HG03442 (cell line): ENCODE data around the gene NAV3.
A peak's percentile ranks its signal among the peaks of the same experiment; 100 is the strongest.

Experiments
- ATAC-seq: cut with Tn5 transposase; IDR thresholded peaks from one replicate; pipeline ENCODE4 v1.9.1; 2021; ENCODE audit warnings: mild to moderate bottlenecking, moderate library complexity; ENCODE audit not compliant: unreplicated experiment

NAV3 gene

DNA sequence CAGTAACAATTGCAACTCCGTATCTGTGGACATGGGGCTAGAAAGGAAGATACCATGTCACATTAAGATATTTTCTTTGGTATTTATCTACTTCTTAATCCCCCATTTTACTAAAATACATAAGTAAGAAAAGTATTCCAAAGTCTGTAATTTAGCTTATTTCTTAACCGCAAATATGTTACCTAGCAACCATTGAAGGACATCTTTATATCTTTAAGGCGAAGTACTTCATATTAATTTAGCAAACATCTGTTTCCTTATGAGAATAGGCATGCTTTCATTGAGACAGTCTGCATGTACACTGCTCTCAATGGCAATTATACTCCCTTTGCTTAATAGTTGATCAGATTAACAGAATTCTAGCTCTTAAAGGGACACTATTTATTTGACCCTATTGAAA lies 88.8 kb downstream of the NAV3 start:
- no peak for ATAC-seq

DNA sequence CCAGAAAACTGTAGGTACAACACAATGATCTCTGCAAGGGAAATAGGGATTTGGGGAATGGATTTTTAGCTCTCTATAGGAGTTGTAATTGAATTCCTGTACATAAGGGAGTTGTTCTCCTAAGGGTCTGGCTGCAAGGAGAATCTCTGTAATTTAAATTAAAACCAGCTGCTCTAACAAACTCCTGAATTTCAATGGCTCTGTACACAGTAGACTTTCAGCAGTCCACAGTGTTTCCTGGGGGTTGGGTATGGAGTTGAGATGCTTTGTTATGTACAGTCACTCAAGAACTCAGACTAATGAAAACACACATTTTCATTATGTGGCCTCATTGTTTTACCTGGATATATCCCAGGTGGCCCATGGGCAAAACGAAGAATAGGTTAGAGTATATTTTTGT lies 93.2 kb downstream of the NAV3 start:
- ATAC-seq, result no peak

DNA sequence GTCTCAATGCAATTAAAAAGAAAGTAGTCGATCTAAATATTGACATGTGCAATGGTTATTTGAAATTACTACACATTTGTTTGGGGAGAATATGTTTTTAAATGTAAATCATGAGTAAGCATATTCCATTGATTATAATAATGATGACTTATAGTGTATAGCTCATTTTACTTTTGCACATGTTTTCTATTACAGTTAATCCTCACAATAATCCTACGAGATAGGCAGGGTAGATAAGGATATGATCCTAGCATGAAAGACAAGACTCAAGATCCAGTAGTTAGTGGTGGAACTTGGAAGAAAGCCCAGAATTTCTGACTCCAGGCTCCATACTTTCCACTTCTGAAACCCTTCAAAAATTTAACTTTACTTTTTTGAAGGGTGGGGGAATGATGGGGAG lies 94.0 kb downstream of the NAV3 start:
- no peak for ATAC-seq

DNA sequence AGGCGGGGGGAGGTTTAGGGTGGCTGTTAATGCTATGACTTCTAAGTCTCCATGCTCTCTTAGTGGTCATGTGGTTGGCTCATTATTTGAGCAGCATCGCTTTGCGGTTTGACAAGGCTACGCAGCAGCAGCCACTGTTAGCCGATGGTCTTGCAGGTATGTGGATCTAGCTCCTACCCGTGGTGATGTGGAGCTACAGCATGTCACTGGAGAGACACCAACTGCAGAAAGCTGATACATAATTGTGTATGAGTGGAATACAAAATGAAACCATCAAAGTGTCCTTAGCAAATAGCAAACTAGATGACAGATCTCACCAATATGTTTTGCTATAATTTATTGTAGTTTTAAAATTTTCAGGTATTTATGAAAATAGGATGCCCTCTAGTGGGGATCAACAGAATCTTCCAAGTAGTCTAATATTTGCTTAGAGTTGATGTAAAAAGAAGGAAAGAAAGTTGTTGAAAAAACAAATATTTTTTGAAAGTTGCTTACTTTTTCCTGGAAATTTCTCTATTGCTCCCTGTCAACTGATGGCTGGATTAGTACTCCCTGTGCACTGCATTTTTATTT lies 94.9 kb downstream of the NAV3 start:
- peak; percentile 100 for ATAC-seq

DNA sequence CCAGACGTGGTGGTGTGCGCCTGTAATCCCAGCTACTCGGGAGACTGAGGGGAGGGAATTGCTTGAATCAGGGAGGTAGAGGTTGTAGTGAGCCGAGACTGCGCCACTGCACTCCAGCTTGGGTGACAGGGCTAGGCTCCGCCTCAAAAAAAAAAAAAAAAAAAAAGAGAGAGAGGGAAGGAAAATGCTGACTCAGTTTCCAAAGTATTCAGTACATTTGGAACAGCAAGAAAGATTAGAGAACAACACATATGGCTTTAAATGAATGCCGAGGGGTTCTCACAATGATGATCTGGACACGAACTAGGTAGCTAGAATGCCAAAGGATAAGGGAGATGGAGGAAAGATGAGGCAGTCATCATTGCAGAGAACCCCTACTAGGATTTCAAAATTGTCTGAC lies 97.4 kb downstream of the NAV3 start:
- ATAC-seq, result no peak

DNA sequence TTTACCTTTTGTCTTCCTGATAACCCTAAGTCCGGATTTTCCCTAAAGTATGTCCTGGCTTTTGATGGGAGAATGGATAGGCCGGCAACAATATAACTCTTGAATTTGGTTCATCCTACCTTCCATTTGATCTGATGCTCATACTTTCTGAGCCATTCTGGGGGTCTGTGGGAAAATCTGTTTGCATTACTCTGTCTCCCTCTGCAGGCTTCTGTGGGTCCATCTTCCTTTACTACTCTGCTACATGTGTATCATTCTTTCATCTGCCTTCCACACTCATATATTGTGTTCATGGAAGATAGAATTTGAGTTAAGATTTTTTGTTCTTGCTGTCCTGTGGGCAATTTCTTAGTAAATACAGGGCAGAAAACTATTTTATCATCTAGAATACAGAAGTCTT lies 101.5 kb downstream of the NAV3 start:
- no peak for ATAC-seq

DNA sequence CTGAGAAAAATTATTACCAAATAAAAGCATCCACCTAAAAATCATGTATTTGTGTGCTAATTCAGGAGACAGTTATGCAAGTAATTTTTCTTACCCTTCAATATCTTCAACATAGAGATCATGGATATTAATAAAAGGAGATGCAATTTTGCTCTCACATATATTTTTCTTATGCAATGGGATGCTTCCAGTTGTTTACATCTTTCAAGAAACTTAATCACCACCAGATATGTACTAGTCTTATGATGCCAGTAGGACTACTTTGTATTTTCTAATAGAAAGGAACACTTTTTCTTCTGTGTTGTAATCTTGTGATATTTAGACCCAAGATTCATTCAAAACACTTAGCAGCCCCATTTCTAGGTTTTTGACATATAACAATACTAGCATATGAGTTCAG lies 107.6 kb downstream of the NAV3 start:
- ATAC-seq, result no peak

DNA sequence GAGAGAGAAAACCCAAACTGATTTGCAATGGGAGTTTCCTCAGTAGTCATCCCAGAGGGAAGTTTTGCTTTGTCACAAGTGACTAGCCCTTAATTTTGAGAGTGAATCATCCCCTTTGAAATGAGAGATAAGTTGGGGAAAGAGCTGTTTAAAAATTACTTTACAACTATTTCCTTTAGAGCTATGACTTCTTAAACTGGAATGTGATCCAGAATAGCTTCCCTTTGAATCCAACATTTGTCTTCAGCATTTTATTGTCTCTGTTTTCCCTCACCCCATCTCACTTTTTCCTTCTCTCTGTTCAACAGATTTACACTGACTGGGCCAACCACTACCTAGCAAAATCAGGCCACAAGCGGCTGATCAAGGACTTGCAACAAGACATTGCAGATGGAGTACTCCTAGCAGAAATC lies 109.3 kb downstream of the NAV3 start:
- ATAC-seq, result no peak

DNA sequence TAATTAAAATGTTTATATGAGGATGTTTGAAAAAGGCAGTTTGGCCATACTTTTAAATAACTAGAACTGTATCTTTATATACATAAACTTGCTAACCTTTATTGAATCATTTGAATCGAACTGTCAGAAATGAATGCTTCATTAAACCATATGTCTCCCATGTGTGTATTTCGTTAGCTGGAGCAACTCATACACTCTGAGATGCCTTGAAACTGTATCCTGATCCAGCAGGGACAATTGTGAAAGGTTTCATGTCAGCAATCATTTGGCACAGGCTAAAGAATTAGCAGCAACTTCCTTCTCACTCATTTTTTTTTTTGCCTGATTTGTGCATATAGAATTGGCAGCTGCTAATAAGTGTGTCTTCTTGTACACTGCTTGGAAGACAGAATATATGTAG lies 109.9 kb downstream of the NAV3 start:
- ATAC-seq, result no peak

DNA sequence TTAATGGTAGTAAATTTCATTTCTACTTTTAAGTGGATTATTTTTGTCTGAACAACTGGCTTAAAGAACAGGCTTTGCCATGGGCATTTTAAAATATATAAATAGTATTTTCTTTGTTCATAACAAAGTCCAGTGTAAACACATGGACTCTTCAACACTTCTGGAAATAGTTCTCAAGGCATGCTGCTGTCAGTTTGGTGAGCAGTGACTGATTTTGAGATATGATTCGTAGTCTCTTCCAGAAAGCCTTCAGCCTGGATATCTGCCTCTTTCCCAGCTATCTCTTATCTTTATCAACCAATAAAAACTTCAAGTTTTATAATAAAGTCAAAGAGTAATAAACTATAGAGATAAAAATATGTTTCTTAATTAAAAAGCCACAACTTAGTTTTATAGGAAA lies 110.7 kb downstream of the NAV3 start:
- no peak for ATAC-seq

DNA sequence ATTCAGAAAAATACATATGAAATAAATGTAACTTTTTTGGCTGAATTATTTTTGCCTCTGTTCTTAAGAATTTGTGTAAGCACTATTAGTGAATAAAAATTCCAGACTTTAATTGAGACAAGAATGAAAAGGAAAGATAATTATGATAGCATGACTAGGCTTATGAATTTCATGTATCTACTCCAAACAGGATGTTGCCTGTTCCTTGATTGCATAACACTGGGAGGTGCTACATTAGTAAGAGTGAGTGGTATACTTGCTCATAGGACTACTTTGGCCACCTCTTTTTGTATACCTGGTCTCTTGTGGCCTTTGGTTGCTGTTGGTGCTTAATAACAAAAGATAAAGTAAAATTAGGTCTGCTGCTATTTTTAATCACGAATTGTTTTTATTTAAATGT lies 112.8 kb downstream of the NAV3 start:
- ATAC-seq, result no peak

DNA sequence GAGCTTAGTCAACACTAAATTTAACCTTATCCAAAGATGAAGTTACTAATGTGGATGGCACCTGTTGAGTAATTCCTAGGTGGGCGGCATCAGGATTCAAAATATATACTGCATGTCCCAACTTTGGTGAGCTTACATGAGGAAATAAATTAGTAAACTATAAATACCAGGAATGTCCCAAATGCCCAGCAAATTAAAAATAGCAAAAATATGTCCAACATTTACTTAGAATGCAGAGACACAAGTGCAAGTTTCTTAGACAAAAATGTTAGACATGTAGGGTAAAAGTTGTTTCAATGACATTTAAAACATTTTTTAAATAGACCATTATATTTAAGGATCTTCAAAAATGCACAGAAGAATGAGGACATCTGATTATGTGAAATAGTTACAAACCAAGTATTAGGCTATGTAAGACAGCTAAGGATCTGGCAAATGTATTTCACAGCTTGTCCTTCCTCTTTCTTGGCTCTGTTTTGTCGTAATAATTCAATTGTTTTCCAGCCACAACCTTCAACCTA lies 115.9 kb downstream of the NAV3 start:
- no peak for ATAC-seq

DNA sequence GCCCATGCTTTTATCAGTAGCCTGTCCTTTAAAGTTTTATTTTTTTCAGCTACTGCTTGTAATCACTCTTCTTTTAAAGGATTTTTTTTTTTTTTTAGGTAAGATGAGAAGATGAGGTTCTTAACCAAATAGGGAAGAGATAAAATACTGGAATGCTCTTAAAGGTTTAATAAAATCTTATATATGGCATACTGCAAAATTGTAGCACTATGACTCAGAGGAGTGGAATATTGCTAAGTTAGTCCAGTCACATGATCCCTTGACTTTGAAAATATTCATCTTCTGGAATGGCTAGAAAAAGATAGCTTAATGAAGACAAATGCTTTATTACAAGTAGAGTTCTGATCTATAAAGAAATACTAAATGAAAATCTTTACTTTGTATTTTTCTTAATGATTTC lies 116.6 kb downstream of the NAV3 start:
- no peak for ATAC-seq

DNA sequence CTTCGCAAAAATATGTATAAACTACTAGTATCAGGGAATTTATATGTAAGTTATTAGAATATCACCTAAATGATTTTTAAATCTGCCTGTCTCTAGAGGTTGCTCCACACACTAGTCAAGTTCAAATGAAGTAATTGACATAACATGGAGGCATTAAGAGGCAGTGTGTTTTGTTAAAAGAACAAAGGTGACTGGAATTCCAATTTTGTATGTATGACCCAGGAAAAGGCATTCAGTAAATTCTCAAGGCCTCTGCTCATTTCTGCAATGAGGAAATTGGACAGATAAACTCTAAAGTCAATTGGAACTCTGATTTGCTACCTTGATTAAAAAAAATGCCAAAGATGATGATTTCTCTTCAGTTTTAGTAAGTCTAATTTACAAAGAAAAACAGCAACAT lies 117.1 kb downstream of the NAV3 start:
- no peak for ATAC-seq

DNA sequence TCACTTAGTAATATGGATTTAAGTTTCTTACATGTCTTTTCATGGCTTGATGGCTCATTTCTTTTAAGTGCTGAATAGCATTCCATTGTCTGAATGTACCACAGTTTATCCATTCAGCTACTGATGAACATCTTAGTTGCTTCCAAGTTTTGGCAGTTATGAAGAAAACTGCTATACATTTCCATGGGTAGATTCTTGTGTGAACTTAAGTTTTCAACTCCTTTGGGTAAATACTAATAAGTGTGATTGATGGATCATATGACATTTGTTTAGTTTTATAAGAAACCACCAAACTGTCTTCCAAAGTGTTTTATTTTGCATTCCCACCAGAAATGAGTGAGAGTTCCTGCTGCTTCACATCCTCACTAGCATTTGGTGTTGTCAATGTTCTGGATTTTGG lies 119.2 kb downstream of the NAV3 start:
- ATAC-seq, result no peak

DNA sequence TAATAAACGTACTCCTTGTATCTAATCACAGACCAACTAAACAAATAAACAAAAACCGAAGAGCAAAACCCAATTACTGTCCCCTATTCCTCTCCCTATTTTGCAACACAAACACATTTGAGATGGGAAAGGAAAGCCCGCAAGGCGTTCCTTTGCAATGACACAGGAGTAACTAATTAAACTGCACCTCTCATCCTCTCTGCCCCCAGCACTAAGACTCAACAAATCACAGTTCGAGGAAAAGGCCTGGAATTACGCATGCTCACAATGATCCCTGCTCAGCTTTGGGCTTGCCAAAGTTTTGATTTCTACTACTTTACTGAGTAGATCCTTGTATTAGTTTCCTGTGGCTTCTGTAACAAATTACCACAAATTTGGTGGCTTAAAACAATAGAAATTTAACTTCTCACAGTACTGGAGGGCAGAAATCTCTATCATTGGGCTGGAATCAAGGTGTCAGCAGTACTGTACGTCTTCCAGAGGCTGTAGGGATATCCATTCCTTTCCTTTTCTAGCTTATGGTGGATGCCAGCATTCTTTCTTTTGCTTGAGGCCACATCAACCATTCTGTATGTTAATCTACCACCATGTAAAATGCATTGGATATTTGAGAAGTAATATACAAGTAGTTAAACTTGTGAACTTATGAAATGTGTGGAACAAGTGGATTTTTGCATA lies 123.0 kb downstream of the NAV3 start:
- no peak for ATAC-seq

DNA sequence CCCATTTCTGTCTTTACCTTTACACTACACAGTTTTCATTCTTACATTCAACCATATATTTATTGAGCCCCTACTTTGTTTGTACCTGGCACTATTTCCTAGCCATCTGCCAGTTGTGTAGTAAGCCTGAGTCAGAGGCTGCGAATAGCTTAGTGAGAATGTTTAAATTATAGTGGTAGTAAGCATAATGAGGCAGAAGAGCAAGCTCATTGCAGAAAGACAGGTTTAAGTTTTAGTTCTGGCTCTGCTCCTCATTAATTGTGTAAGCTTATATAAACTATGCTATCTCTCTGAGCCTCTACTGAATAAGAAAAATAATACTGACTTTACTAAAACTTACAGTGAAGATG lies 123.5 kb downstream of the NAV3 start:
- ATAC-seq, result no peak

DNA sequence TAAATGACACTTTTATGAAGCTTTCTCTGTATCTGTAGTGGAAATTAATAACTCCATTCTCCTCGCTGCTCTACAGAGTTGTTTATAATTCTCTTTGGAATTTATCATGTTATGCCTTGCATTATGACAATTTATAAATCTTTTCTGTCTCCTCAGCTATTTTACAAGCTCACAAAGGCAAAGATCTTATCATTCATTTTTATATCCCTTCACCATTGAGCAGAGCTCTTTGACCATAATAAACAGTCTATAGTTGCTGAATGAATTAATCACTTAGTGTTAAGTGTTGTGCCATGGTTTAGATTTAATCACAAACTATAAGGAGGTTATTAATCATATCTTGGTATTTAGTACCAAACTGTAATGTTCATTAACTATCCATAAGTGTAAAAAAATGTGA lies 126.4 kb downstream of the NAV3 start:
- ATAC-seq, result no peak

DNA sequence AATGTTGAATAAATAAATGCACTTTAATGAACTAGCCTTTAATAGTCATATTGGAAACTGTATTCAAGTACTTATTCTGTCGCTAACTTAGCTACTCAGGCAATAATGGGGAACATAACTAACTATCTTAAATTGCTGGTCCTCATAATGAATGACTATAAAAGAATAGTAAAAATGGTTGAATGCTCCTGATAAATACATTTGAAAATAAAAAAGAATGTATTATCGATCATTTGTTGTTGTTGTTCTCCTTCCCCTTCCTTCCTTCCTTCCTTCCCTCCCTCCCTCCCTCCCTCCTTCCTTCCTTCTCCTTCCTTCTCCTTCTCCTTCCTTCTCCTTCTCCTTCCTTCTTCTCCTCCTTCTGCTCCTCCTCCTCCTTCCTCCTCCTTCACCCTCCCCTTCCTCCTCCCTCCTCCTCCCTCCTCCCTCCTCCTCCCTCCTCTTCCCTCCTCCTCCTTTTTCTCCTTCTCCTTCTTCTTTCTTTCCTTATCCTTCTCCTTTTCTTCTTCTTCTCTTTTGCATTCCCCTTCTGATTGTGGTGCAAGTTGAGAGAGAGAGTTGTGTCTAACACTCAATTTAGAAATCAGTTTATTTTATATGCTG lies 133.0 kb downstream of the NAV3 start:
- ATAC-seq, result no peak

DNA sequence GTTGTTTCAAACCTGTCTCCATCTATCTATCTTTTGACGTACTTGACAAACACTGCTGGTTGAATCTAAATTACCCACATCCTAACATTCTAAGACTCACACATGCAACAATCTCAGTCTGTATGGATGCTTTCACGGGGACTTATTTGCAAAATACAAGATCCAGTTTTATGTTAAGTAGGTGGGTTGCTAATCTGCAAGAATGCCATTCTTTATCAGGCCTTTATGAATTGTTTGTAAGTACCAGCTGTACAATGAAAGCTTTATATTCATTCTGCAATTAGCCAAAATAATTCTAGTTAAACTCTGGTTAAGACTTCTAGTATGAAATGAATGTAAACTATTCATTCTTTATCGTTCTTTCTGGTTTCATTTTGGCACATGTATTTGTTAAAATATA lies 135.1 kb downstream of the NAV3 start:
- ATAC-seq, result no peak

DNA sequence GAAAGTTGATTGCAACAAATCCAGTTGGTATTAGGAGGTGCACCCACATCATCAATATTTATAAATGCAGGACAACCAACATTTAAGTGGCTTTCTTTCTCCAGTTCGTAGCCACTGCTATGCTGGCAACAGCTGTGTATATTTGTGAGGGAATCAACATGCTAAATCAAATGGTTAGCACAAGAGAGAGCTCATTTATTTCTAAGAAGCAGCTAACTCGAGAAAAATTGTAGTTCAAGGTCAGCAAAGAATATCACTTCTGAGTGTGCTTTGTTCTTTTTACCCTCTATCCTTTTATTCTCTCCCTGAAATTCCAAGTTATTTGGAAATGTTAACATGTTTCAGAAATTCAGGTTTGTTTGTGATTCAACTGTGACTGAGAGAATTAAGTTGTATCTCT lies 137.3 kb downstream of the NAV3 start:
- no peak for ATAC-seq

DNA sequence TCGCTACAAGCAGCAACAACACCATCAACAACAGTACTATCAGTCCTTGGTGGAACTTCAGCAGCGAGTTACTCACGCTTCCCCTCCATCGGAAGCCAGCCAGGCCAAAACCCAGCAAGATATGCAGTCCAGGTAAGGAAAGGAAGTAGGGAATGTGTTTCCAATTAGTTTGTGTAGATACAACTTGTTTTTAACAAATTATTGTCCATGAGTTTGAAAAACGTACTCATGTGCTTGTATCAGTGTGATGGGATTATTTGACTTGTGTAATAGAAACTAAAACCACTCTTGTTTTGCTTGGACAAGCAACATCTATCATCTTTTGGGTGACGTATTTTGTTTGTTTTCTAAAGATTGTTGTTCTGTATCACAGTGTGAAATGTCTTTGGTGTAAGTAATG lies 137.9 kb downstream of the NAV3 start:
- no peak for ATAC-seq

DNA sequence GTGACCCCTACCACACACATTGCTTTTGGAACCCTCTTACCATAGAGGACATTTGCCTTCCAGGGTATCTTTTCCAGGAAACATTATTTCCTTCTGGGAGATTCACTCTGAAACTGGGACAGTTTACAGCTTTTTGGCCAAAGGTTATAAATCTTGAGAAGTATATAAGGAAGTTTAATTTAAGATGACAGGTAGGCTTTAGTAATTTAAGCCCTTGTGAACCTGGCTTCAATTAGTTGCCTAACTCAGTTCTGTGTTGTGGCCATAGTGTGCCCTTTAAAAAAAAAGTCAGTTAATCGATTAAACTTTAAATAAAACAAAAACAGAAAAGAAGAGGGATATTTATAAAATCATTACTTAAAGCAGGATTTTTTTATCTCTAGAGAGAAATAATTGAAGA lies 142.9 kb downstream of the NAV3 start:
- ATAC-seq, result no peak
